Esophagus muscularis mucosa (tissue), 4 donors: Measurements from ENCODE around the gene SDK1.

ENCODE experiments used
- CTCF ChIP-seq, 3 experiments: fragments of 200-600 bp in 2 of 3; fragments of 450-650 bp in 1 of 3; sonication (generic) in 2 of 3; IDR thresholded peaks; one replicate each; pipeline ENCODE4 v1.5.1; 2017 to 2019; ENCODE audit warnings: antibody characterized with exemption in 3 of 3, mild to moderate bottlenecking in 2 of 3, moderate library complexity in 1 of 3
- EP300 ChIP-seq: sonication (generic); formaldehyde crosslinking; IDR thresholded peaks from one replicate; pipeline ENCODE4 v1.6.1; 2017; ENCODE audit warnings: antibody characterized with exemption
- POLR2A ChIP-seq: fragments of 450-650 bp; IDR thresholded peaks from one replicate; pipeline ENCODE4 v1.6.1; 2017; ENCODE audit warnings: antibody characterized with exemption, moderate library complexity, mild to moderate bottlenecking, low read depth
- POLR2AphosphoS5 ChIP-seq, 2 donors: sonication (generic); formaldehyde crosslinking; IDR thresholded peaks; one replicate each; pipeline ENCODE4 v1.6.1; 2017; ENCODE audit warnings: antibody characterized with exemption in 2 of 2

- TF ChIP-seq POLR2AphosphoS5 (IDR thresholded peaks at IDR 0.05) (no peak), CTCF (IDR thresholded peaks at IDR 0.05) (no peak), EP300 (no peak), POLR2A (no peak)
Measured at GRCh38 chr7:3367261-3367660, 66.2 kb downstream of the SDK1 start.
